Natural killer cell treated with Interleukin-12 subunit alpha and Interleukin-12 subunit beta and Interleukin-15 and Interleukin-18, amount 100 ng/mL, for 72 hours (primary cell): ENCODE results near the gene ADORA1. TPM values are rescaled to one million over a fixed set of nuclear protein-coding genes. Genes with fewer than 3 reads are reported as not detected.

Source experiments
- ATAC-seq, 2 donors: fragments of 150-1000 bp; cut with Tn5 transposase in 1 of 2; sonication (Bioruptor Pico), chemical (Tn5 transposase) in 1 of 2; 2 replicates each; pipeline ENCODE4 v1.10.0; 2021
- DNase-seq: peaks from one replicate; pipeline ENCODE4 v3.0.0; 2022; ENCODE audit warnings: low spot score
- H3K27ac Mint-ChIP-seq, 2 donors: 1 replicate in 1 of 2; 2 replicates in 1 of 2; pipeline ENCODE4 v1.8.0; 2022; ENCODE audit warnings: mixed read lengths in 2 of 2, mild to moderate bottlenecking in 1 of 2, moderate library complexity in 1 of 2
- H3K27me3 Mint-ChIP-seq, 2 donors: 1 replicate in 1 of 2; 2 replicates in 1 of 2; pipeline ENCODE4 v1.8.0; 2022; ENCODE audit warnings: mixed read lengths in 2 of 2
- H3K36me3 Mint-ChIP-seq: one replicate; pipeline ENCODE4 v1.8.0; 2022; ENCODE audit warnings: mixed read lengths
- H3K4me1 Mint-ChIP-seq, 2 donors: 1 replicate in 1 of 2; 2 replicates in 1 of 2; pipeline ENCODE4 v1.8.0; 2022; ENCODE audit warnings: low read depth in 2 of 2, mixed read lengths in 2 of 2, mild to moderate bottlenecking in 1 of 2
- H3K4me3 Mint-ChIP-seq: one replicate; pipeline ENCODE4 v1.8.0; 2022; ENCODE audit warnings: mixed read lengths
- H3K9me3 Mint-ChIP-seq: 2 replicates; pipeline ENCODE4 v1.8.0; 2022; ENCODE audit warnings: mixed read lengths
- total RNA-seq, 2 donors: library from RNA; stranded (reverse); gene quantifications; one replicate each; pipeline ENCODE4 v1.2.3, GENCODE V29; 2022

ADORA1 gene
- total RNA-seq, 2 donors from 2014 or later, result not detected

GRCh38 chr1:203088441-203088840, 39.1 kb upstream of the ADORA1 start:
- H3K27ac Mint-ChIP-seq, result no peak overlapping the region
- peaks cover 22 to 33% of the 10 kb centered on the region in 2 donors for H3K27me3 Mint-ChIP-seq
- no peak overlapping the region for H3K4me3 Mint-ChIP-seq

GRCh38 chr1:203089001-203089650, 38.4 kb upstream of the ADORA1 start:
- H3K9me3 Mint-ChIP-seq, result no peaks in the 10 kb centered on the region
- peaks cover 22 to 34% of the 10 kb centered on the region in 2 donors for H3K27me3 Mint-ChIP-seq
- H3K4me3 Mint-ChIP-seq, result no peak overlapping the region
- no peaks in the 10 kb centered on the region for H3K4me1 Mint-ChIP-seq
- DNase-seq, result peak; percentile 26
- H3K36me3 Mint-ChIP-seq, result peaks cover under 1% of the 10 kb centered on the region
- H3K27ac Mint-ChIP-seq, result no peak overlapping the region
- no peak for ATAC-seq

More at GRCh38 chr1:203088441-203088840, 39.1 kb upstream of the ADORA1 start:
- peaks cover 0 to 3% of the 10 kb centered on the region in 2 donors for H3K4me1 Mint-ChIP-seq
- H3K36me3 Mint-ChIP-seq, result no peaks in the 10 kb centered on the region
- DNase-seq (peak; percentile 25), ATAC-seq (no peak)
- no peaks in the 10 kb centered on the region for H3K9me3 Mint-ChIP-seq

GRCh38 chr1:203089651-203090045, 37.9 kb upstream of the ADORA1 start:
- DNase-seq (peak; percentile 22), ATAC-seq (no peak)
- Mint-ChIP-seq H3K4me1 (no peaks in the 10 kb centered on the region), H3K4me3 (no peak overlapping the region), H3K36me3 (peaks cover 5% of the 10 kb centered on the region), H3K9me3 (peaks cover 4% of the 10 kb centered on the region), H3K27ac (no peak overlapping the region), H3K27me3 (peaks cover 26 to 39% of the 10 kb centered on the region in 2 donors)

DNA sequence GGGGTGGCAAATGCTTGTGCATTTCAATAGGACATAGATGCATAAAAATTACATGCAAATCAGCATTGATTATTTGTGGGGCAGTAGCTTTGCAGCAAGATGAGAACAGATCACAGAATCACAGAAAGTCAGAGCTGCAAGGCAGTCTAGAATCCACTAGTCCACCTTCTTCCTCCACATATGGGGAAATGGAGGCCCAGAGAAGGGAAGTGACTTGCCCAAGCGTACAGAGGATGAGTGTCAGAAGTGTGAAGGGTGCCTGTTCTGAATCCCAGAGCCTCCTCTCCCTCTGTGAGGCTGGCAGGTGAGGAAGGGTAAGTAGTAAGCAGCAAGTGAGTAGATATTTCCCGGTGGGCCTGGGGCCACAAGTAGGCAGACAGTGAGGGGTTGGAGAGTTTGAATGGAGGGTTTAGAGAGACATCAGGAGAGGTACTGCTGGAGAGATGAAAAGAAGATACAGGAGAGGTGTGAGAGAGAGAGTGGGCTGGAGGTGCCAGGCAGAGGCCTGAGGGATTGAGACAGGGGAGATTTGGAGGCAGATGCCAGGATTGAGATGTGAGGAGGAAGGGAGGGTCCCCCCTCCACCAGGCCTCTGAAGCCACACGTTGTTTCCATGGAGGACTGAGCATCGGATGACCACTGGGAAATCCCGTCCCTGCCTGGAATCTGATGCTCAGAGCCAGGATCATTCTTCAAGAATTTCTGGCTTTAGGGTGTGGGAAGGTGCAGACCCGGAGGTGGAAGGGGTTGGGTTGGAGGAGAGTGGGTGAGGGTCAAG, 36.9 kb upstream of the ADORA1 start:
- no peaks in the 10 kb centered on the region for H3K4me1 Mint-ChIP-seq
- H3K9me3 Mint-ChIP-seq, result peaks cover 14% of the 10 kb centered on the region
- H3K27me3 Mint-ChIP-seq, result peaks cover 34 to 49% of the 10 kb centered on the region in 2 donors
- no peak for DNase-seq
- H3K27ac Mint-ChIP-seq, result no peak overlapping the region
- no peak for ATAC-seq
- H3K36me3 Mint-ChIP-seq, result peaks cover 15% of the 10 kb centered on the region
- H3K4me3 Mint-ChIP-seq, result no peak overlapping the region

GRCh38 chr1:203091199-203091477, 36.4 kb upstream of the ADORA1 start:
- peaks cover 15% of the 10 kb centered on the region for H3K9me3 Mint-ChIP-seq
- no peak overlapping the region for H3K27ac Mint-ChIP-seq
- no peaks in the 10 kb centered on the region for H3K4me1 Mint-ChIP-seq
- H3K36me3 Mint-ChIP-seq, result peaks cover 18% of the 10 kb centered on the region
- ATAC-seq (no peak), DNase-seq (no peak)
- H3K27me3 Mint-ChIP-seq, result peaks cover 35 to 52% of the 10 kb centered on the region in 2 donors
- H3K4me3 Mint-ChIP-seq, result no peak overlapping the region

- Mint-ChIP-seq H3K4me3 (no peak overlapping the region), H3K9me3 (peaks cover 15% of the 10 kb centered on the region), H3K27me3 (peaks cover 36 to 53% of the 10 kb centered on the region in 2 donors), H3K4me1 (no peaks in the 10 kb centered on the region), H3K36me3 (peaks cover 18% of the 10 kb centered on the region), H3K27ac (no peak overlapping the region)
- DNase-seq (no peak), ATAC-seq (no peak)
These were observed 35.7 kb upstream of the ADORA1 start for GRCh38 chr1:203091761-203092330.

- ATAC-seq (no peak), DNase-seq (no peak)
- Mint-ChIP-seq H3K4me3 (no peak overlapping the region), H3K4me1 (no peaks in the 10 kb centered on the region), H3K36me3 (peaks cover 18% of the 10 kb centered on the region), H3K9me3 (peaks cover 15% of the 10 kb centered on the region), H3K27ac (no peak overlapping the region), H3K27me3 (peaks cover 33 to 55% of the 10 kb centered on the region in 2 donors)
These were observed 33.6 kb upstream of the ADORA1 start for GRCh38 chr1:203093754-203094410.

DNA sequence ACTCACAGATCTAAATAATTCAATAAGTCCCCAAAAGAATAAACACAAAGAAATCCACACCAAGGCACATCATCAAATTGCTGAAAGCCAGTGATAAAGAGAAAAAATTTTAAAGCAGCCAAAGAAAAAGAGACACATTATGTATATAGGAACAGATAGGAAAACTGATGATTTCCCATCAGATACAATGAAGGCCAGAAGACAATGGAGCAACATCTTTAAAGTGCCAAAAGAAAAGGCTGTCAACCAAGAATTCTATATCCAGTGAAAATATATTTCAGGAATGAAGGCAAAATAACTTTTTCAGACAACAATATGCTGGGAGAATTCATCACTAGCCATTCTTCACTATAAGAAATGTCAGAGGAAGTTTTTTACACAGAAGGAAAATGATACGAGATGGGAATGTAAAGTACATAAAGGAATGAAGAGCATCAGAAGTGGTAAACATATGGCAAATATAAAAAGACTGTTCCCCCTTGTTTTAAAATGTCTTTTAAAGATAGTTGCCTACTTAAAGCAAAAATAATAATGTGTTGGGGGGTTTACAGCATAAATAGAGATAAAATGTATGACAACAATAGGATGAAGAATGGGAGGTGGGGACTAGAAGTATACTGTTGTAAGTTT, 32.4 kb upstream of the ADORA1 start:
- Mint-ChIP-seq H3K36me3 (peaks cover 18% of the 10 kb centered on the region), H3K27me3 (peaks cover 36 to 53% of the 10 kb centered on the region in 2 donors), H3K9me3 (peaks cover 15% of the 10 kb centered on the region), H3K4me3 (no peak overlapping the region), H3K4me1 (no peaks in the 10 kb centered on the region), H3K27ac (no peak overlapping the region)
- DNase-seq, result no peak
- ATAC-seq, result no peak

- H3K27me3 Mint-ChIP-seq, result peaks cover 33 to 51% of the 10 kb centered on the region in 2 donors
These were observed 31.0 kb upstream of the ADORA1 start for GRCh38 chr1:203096566-203096965.

GRCh38 chr1:203097001-203097400, 30.5 kb upstream of the ADORA1 start:
- Mint-ChIP-seq H3K4me1 (no peaks in the 10 kb centered on the region), H3K27me3 (peaks cover 31 to 48% of the 10 kb centered on the region in 2 donors), H3K9me3 (peaks cover 15% of the 10 kb centered on the region), H3K36me3 (peaks cover 18% of the 10 kb centered on the region), H3K4me3 (no peak overlapping the region), H3K27ac (no peak overlapping the region)
- ATAC-seq (no peak), DNase-seq (peak; percentile 5)

More at GRCh38 chr1:203096566-203096965, 31.0 kb upstream of the ADORA1 start:
- DNase-seq (peak; percentile 28), ATAC-seq (no peak)
- H3K27ac Mint-ChIP-seq, result no peak overlapping the region
- peaks cover 15% of the 10 kb centered on the region for H3K9me3 Mint-ChIP-seq
- H3K36me3 Mint-ChIP-seq, result peaks cover 18% of the 10 kb centered on the region
- H3K4me3 Mint-ChIP-seq, result no peak overlapping the region
- no peaks in the 10 kb centered on the region for H3K4me1 Mint-ChIP-seq

- Mint-ChIP-seq H3K4me3 (no peak overlapping the region), H3K27ac (no peak overlapping the region), H3K27me3 (peaks cover 26 to 45% of the 10 kb centered on the region in 2 donors), H3K36me3 (peaks cover 18% of the 10 kb centered on the region), H3K4me1 (no peaks in the 10 kb centered on the region), H3K9me3 (peaks cover 15% of the 10 kb centered on the region)
- DNase-seq (no peak), ATAC-seq (no peak)
These were observed 29.1 kb upstream of the ADORA1 start for GRCh38 chr1:203098445-203098844.

GRCh38 chr1:203098914-203099520, 28.5 kb upstream of the ADORA1 start:
- no peak overlapping the region for H3K4me3 Mint-ChIP-seq
- H3K27ac Mint-ChIP-seq, result no peak overlapping the region
- DNase-seq (no peak), ATAC-seq (no peak)
- H3K4me1 Mint-ChIP-seq, result no peaks in the 10 kb centered on the region
- H3K9me3 Mint-ChIP-seq, result peaks cover 15% of the 10 kb centered on the region
- peaks cover 18% of the 10 kb centered on the region for H3K36me3 Mint-ChIP-seq
- peaks cover 26 to 46% of the 10 kb centered on the region in 2 donors for H3K27me3 Mint-ChIP-seq
